Pulmonary artery endothelial cell (primary cell): ENCODE data around the gene CTIF. TPM values are rescaled to one million over a fixed set of nuclear protein-coding genes. Genes with fewer than 3 reads are reported as not detected.

ENCODE experiments used
- DNase-seq: peaks from one replicate; pipeline ENCODE4 v3.0.0-alpha.2; 2011; ENCODE audit warnings: low read depth, low spot score
- total RNA-seq: library from RNA; depleted of rRNA; stranded (reverse); fragments of >200 nt; gene quantifications from 2 replicates; pipeline ENCODE4 v1.2.3, GENCODE V29; 2014

CTIF gene
- total RNA-seq, 1 donor from 2014 or later, result 15.2 TPM

DNA sequence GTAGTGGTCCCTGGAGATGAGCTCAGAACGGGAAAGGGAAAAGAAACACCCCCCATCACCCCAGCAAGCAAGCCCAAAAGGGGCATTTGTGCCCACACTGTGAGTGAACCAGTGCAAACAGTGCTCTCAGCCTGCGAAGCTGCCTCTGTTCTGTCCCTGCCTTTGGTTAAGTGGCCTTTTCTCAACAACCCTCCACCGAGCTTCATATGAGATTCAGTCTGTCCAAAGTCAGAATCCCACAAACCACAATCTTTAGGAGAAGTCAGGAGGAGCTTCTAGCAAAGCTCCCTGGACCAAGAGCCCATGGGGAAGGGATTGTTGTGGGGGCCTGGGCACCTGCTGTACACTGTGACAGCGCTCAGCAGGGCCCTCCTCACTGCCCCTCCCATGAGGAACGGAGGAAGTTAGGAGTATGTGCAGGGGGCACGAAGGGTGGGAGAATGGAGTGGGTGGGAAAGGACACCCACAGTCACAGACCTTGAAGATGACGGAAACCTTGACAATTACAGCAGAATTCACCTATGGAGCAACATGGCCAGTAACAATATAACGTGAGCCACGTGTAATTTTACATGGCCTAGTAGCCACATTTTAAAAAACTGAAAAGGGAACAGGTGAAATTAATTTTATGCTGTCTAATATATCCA lies 292.4 kb downstream of the CTIF start:
- no peak for DNase-seq

DNA sequence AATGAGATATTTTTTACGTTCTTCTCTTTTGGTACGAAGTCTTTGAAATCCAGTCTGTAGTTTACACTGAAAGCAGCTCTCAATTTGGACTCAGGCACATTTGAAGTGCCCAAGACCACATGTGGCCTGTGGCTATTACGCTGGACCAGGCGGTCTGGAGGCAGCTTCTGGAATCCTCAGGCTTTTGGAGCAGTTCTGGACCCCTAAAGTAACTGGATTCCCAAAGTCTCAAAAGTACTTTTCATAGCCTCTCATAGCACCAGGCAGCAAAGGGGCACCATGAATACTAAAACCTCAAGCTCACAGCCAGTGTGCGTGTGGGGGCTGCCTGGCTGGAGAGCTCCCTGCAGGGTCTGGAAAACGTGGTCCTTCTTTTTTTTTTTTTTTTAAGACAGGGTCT lies 293.0 kb downstream of the CTIF start:
- no peak for DNase-seq

DNA sequence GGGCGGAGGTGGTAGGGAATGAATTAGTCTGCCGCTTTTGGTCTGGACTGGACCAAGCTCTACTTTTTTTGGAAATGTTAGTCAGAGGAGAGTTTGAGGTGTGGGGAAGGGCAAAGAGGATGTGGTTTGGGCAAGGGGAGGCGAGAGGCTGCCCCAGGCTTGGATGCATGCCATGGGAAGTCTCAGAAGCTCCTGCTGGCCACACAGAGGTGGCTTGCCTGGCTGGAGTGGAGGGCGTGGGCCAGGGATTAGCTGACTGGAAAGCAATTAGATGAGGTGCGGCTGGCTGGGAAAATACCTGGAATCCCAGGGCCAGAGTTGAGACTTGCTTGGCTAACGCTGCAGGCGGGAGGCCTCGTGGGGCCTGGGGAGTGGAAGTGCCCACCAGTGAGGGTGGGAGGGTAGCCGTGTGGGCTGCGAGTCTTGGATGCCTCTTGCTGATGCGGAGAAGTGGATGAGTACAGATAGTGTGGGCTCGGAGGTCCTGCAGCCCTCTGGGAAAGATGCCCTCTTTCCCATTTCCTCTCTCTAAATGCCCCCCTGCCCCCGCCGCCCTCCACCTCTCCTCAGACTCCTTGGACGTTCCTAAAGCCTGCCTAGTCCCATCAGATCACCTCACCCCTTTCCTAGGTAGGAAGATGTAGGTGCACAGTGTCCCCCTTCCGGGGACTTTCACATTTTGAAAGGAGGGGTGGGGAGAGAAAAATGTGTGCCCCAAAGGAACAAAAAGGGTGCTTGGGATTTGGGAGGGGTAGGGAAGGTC lies 294.3 kb downstream of the CTIF start:
- DNase-seq, result no peak

DNA sequence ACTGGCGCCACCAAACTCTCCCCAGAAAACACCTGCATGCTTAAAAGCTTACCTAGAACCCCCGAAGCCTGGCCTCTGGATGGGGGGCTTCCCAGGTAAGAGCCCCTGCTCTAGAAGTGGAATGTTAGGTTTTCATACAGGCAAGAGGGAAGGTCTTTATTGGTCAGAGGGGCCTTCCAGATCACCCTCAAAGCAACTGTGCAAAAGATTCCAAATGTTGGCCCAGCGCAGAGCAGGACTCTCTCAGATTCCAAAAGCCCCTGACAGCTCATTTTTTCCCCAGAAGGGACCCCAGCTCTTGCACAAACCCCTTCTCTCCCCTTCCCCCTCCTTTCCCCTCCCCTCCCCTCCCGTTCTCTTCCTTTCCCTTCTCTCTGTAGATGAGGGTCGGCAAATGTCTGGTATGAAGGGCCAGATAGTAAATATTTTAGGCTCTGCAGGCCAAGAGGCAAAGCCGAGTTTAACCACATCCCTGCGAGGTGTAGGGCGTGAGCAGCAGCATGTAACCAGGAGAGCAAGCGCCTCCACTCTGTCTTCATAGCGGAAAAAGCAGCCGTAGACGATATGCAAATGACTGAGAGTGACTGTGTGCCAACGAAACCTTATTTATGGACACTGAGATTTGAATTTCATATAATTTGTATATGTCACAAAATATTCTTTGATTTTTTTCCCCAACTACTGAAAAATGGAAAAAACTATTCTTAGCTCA lies 295.0 kb downstream of the CTIF start:
- no peak for DNase-seq

DNA sequence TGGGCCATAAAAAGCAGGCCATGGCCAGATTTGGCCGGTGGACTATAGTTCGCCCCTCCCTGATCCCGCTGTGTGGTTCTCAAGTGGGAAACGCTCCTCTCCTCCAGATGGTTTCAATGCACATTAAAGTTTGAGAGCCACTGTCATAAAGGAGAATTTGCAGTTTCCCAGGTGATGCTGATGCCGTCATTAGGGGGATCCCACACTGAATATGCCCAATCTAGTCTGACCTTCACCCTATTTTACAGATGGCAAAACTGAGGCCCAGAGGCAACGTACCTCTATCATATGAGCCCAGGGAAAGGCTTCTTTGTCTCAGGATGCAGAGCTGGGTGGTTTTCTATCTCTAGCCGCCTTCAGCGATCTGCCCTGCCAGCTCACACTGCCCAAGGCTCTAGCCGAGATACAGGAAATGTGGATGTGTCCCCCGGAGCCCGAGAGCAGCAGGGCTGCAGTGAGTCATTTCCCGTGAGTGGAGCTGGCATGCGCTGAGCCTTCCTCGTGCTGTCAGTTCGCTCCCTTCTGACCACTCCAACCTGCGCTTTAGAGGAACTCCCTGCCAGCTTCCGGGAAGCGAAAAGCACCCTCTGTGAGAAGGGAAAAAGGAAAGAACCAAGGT lies 295.7 kb downstream of the CTIF start:
- DNase-seq, result peak; percentile 81

DNA sequence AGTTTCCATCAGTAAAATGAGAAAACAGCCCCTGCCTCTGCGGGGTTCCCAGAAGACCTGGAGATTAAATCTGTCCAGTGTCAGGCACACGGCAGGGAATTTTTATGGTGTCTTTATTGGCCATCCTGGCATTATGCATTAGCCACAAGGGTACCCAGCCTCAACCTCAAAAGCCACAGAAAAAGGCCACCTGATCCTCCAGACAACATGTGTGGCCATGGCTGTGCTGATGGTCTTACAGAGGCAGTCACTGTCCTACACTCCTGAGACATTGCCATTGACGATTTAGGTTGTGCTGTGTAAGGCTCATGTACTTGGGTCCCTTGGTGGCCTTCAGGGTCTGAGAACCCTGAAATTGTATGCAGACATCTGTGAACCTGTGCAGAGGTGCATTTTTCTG lies 296.3 kb downstream of the CTIF start:
- no peak for DNase-seq

DNA sequence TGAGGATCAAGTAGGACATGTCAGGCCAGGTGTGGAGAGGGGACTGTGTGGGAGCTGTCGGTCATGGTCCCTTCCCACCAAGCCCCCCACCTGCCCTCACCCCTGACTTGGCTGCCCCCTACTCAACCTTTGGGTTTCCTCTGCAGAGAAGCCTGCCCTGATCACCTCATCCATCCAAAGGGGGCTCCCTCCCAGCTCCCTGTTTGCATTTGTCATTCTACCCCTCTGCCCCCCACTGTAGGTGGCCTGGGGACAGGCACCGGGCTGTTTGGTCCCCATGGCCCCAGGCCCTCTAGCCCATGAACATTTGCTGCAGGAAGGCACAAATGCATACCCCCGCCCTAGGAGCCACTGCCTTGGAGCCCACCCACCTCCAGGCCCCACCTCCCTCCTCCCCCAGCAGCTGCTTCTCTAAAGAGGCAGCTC lies 296.9 kb downstream of the CTIF start:
- no peak for DNase-seq

DNA sequence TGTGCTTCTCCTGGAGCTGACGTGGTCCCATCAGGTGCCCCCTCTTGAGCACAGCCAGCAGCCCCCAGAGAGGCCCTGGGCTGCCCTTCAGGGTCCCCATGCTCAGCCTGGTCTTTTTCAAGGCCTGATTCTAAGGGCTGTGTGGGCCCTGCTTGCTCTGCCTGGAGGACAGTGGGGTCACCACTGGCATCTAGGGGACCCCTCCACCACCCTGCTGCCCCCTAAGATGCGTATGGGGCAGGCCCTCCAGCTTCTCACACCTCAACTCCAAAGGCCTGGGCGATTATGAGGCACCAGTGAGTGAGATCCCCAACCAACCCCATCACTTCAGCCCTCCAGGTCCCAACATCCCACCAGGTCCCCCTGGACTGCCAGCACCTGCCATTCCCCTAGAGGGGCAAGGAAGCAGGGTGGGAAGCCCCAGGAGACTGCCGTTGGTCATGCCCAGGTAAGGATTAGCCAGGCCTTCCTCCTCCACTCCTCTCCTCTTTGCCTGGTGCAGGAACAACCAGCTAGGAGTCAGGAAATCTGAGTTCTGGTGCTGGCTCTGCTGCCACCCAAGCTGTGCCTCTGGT lies 297.5 kb downstream of the CTIF start:
- no peak for DNase-seq

DNA sequence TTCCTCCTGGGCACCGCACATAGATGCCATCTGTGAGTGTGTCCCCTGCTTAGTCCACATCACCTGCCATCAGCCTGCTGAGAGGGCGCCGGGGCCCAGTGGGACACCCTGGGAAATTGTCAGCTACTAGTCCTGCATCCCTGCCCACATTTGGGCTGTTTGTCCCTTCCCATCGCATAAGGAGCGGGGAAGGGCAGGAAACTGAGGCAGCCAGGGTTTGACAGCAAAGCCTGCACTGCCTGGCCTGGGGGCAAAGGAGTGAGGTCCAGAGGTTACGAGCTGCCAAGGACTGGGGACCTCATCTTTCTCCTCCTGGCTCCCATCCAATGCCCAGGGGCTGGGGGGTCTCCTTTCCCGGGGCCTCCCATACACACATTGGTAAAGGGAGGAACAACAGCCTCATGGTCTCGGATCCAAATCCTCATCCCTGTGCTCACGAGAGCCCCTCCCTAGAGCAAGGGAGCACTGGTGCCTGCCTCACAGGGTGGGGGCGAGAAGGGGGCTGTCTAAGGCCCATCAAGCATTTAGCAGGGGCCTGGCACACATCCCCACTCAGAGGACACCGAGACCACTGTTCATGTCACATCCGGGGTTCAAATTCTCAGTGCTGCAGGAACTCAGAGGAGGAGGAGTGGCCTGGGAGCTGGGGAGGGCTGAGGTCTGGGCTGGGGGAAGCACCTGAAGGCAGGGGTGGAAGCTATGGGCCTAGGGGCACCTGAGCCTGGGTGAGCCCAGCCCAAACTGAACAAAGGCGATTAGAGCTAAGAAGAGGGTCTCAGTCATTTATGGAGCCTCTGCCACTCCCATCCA lies 298.2 kb downstream of the CTIF start:
- no peak for DNase-seq

DNA sequence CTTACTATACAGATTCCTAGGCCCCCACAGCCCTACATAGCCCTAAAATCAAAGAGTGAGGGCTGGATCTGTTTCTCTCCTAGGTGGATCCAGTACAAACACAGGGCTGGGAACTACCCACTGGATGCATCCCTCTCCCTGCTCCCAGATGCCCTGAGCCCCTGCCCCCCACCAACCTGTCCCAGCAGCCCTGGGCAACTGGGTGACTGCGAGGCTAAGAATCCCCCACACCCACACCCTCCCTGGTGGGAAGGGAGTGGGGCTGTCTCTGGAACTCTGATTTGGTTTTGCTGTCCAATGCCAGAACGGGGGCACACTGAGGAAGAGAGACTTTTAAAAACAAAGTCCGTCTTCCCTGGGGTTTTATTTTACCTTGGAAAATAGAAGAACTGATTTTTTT lies 298.8 kb downstream of the CTIF start:
- DNase-seq, result no peak

DNA sequence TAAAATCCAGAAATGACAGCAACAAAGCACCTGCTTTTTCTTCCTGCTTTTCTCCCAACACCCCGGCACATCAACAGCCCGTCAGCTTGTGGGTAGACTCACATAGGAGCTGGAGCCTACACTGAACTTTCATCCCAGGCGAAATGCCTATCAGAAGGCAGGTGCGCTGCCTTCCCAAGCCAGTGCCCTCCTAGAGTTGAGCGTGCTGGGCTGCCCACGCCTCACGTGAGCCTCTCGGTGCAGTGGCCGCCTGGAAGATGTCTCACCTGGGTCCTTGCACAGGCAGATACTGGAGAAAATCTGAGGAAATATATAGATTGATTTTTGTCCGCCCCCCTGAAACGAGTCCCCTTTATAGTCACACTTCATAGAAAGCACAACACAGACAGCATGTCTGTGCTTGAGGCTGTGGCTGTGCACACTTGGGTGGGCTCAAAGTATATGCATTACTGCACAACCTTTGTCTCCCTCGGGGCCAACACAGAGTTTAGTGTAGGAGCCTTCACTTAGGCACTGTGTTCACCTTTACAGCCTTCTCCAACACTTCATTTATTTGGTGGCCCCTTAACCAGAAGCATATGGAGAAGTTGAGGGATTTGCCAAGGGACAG lies 299.4 kb downstream of the CTIF start:
- DNase-seq, result no peak

DNA sequence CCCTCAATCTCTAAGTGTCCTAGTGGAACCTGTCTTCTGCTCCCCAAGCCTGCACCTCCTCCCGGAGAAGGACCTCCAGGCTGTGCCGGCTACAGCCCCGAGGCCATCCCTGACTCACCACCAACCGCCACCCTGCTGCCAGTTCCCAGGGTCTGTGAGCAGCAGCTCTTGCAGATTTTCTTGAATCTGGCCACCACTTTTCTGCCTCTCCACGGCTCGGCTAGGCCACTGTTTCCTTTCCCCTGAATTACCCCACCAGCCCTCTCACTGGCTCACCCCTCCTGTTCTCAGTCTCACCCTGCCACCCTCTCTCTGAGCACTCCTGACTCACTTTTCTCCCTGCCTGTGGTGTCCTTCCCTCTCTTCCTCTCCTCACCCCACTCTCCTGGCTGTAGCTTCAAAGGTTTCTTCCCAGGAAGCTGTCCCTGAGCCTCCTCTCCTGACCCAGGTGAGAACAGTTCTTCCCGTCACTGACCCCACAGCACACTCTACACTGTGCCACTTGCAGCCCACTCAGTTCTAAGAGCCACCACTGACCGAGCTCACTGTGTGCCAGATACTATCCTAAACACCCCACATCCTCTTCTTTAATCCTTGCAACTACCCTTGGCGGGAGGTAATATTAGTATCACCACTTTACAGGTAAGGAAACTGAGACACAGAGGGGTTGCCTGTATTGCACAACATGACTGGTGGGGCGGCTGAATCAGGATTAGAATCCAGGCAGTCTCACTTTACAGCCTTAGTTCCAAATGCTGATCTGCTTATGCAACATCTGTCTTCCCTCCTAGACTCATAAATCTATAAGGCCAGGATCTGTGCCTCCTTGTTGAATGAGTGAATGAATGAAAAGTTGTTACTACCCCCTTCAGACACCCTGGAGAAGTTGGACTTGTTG lies 300.3 kb downstream of the CTIF start:
- no peak for DNase-seq

DNA sequence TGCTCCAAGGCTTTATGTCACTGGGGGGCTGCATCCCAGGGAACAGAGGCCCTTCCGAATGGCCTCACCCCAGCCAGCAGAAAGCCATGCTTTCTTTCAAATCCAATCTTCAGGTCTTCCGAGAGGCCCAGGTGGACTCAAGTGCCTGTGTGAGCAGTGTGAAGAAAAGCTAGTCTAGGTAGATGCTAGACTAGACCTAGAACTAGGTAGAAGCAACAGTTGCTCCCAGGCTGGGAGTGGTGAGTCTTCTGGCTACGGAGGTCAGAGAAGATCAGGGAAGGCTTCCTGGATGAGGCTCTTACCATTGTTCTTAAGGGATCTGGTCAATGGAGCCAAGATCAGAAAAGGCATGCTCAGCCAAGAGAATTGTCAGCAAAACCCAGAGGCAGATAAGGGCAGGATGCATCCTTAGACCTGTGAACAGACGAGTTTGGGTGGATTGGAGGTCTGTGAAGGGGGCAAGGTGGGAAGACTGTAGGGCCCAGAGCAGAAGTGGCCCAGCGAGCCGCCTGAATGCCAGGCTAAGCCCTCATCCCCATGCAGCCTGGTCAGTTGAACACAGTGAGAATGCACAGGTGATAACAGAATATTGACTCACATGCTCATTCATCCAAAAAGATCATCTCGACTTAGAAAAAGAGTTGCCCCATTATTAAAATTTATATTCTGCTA lies 301.1 kb downstream of the CTIF start:
- no peak for DNase-seq

DNA sequence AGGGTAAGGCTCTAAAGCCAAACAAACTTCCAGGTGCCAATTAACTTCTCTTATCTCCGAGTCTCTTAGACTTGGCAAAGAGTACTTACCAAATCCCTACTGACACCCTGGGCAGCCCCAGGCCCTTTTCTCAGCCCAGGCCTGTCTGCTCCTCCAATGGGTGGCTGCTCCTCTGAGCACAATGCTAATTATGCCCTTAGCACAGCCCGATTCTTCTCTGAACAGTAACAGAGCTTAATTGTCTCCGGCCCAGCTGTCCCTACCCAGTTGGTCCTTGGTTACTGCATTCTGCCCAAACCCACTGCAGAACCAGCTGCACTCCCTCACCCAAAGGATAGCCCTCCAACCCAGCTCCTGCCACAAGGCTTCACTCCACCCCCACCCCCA lies 301.7 kb downstream of the CTIF start:
- no peak for DNase-seq

DNA sequence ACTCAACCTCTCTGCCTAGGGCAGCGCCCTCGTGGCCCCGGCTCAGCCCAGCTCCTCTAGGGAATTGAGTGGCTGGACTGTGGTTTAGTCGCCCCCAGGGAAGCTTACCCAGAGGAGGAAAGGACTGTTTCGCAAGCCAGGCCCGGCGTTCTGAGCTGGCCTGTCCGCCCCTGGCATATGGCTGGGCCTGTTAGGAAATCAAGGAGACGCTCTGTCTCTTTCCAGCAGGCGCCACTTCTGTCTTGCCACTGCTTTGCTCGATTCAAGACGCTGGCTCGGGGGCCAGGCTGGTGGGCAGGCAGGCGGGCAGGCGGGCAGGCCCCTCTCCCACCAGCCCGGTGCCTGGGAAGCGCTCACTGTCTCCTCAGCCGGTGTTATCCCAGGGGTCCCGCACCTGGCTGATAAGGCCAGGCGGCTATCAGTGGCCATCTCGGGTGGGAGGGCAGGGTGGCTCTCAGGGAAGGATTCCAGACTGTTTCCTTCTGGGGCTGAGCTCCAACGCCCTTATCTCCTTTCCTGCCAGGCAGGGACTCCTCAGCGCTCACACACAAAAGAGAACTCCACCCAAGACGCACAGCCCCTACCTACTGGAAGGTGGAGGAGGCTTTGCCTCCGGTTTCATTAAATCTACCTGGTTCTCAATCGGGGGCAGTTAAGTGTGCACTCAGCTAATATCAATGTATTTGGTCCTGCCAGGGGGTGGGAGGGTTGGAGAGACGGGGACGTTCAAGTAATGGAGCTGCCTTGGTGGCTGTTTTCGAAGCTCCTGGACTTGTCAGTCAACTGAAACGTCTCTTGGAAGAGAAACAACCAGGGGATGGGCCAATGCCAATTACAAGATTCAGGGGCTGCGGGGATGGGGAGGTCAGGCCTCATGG lies 302.8 kb downstream of the CTIF start:
- no peak for DNase-seq

DNA sequence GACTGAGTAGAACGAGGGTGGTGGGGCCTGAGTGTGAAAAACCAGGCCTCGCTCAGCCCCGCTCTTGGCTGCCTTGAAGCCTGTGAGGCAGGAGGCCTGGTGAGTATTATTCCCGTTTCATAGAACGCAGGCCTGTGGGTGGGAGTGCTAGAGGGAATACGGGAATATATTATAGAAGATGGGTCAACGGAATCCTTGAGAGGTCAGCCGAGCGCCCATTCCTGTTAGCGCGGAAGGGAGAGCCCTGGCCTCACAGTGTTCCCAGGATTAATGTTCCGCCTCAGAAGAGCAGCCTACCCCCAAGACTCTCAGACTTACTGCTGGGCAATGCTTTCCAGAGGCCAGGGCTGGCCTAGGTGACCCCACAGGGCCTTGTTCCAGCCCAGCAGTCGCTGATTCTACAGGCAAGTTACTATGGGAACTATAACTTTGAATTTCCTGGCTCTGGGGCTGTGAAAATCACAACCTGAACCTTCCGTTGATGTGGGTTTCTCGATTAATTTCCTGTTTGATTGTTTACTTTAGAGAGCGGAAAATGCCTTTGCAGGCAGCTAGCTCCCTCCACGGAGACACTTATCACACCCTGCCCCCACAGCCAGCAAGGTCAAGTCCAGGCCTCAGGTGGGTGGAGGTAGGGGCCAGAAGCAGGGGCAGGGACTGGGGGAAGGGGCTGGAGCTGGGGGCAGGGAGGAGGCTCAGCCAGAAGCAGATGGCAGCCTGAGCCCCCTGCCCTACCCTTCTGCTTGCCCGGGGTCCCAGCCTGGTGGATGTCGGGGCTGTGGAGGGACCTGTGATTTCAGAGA lies 303.6 kb downstream of the CTIF start:
- DNase-seq, result peak; percentile 88

DNA sequence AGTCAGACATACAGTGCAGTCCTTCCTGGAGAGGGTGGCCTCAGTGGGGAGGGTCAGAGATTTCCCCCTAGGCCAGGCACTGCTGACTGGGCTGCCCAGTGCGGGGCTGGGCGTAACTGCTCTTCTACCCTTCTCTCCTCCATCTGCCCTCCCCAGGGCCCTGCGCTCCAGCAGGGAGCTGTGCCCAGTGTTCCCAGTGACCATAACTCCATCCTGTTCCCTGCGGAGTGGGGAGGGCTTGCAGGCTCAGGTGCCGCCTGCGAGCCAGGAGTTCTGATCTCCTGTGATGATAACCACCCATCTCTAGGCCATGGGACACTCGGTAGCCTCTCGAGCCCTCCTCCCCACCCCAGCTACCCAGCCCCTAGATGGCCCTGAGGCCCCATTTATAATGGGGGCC lies 304.3 kb downstream of the CTIF start:
- no peak for DNase-seq
